ENCODE measurements around the gene CCNI2.

The CCNI2 gene

GRCh38 chr5:132758451-132758850 is 11.2 kb downstream of the CCNI2 start:
- Histone ChIP-seq H3F3A (ENCODE audit: low read depth) (no peaks in the 10 kb centered on the region), H3K4me2 (ENCODE audit: low read depth, low read length, poor library complexity, severe bottlenecking) (no peak overlapping the region), H3K9me2 (replicated peaks; ENCODE audit: low read depth, low read length) (no peaks in the 10 kb centered on the region), H3K4me3 (ENCODE audit: low read length, poor library complexity, severe bottlenecking) (no peak overlapping the region), H3K27me3 (ENCODE audit: insufficient read depth, low read length, poor library complexity, severe bottlenecking) (no peaks in the 10 kb centered on the region), H2AFZ (ENCODE audit: low read length) (no peak overlapping the region), H3K4me1 (ENCODE audit: insufficient read depth, low read length, poor library complexity, severe bottlenecking) (peaks cover 11% of the 10 kb centered on the region), H3K79me2 (ENCODE audit: insufficient read depth, low read length) (no peaks in the 10 kb centered on the region), H3K9me3 (ENCODE audit: insufficient read depth, low read depth, low read length) (no peaks in the 10 kb centered on the region), H3K36me3 (ENCODE audit: insufficient read depth, low read length) (no peaks in the 10 kb centered on the region; the same call in 1 of the 2 replicates), H3K9ac (ENCODE audit: low read depth, low read length, poor library complexity, severe bottlenecking) (no peak overlapping the region), H4K20me1 (ENCODE audit: insufficient read depth, low read length, poor library complexity, severe bottlenecking) (no peaks in the 10 kb centered on the region)
- TF ChIP-seq CTCF (conservative IDR thresholded peaks at IDR 0.05; ENCODE audit: low read length) (no peak), EZH2phosphoT487 (IDR thresholded peaks at IDR 0.05; ENCODE audit: borderline replicate concordance) (no peak)

GRCh38 chr5:132759114-132760048 is 12.2 kb downstream of the CCNI2 start:
- Histone ChIP-seq H3K4me2 (ENCODE audit: low read depth, low read length, poor library complexity, severe bottlenecking) (no peak overlapping the region), H3K27me3 (ENCODE audit: insufficient read depth, low read length, poor library complexity, severe bottlenecking) (no peaks in the 10 kb centered on the region), H3K4me1 (ENCODE audit: insufficient read depth, low read length, poor library complexity, severe bottlenecking) (peaks cover 11% of the 10 kb centered on the region), H3K9ac (ENCODE audit: low read depth, low read length, poor library complexity, severe bottlenecking) (no peak overlapping the region), H4K20me1 (ENCODE audit: insufficient read depth, low read length, poor library complexity, severe bottlenecking) (no peaks in the 10 kb centered on the region), H3K9me2 (replicated peaks; ENCODE audit: low read depth, low read length) (no peaks in the 10 kb centered on the region), H3K79me2 (ENCODE audit: insufficient read depth, low read length) (no peaks in the 10 kb centered on the region), H3K4me3 (ENCODE audit: low read length, poor library complexity, severe bottlenecking) (no peak overlapping the region), H3F3A (ENCODE audit: low read depth) (no peaks in the 10 kb centered on the region), H3K9me3 (ENCODE audit: insufficient read depth, low read depth, low read length) (no peaks in the 10 kb centered on the region), H3K36me3 (ENCODE audit: insufficient read depth, low read length) (no peaks in the 10 kb centered on the region; the same call in 1 of the 2 replicates), H2AFZ (ENCODE audit: low read length) (no peak overlapping the region)
- TF ChIP-seq CTCF (conservative IDR thresholded peaks at IDR 0.05; ENCODE audit: low read length) (no peak), EZH2phosphoT487 (IDR thresholded peaks at IDR 0.05; ENCODE audit: borderline replicate concordance) (no peak)

GRCh38 chr5:132760049-132760420 is 12.8 kb downstream of the CCNI2 start:
- Histone ChIP-seq H3K27me3 (ENCODE audit: insufficient read depth, low read length, poor library complexity, severe bottlenecking) (no peaks in the 10 kb centered on the region), H3K9ac (ENCODE audit: low read depth, low read length, poor library complexity, severe bottlenecking) (no peak overlapping the region), H3K36me3 (ENCODE audit: insufficient read depth, low read length) (no peaks in the 10 kb centered on the region; the same call in 1 of the 2 replicates), H3K4me1 (ENCODE audit: insufficient read depth, low read length, poor library complexity, severe bottlenecking) (peaks cover 7% of the 10 kb centered on the region), H3K4me3 (ENCODE audit: low read length, poor library complexity, severe bottlenecking) (no peak overlapping the region), H4K20me1 (ENCODE audit: insufficient read depth, low read length, poor library complexity, severe bottlenecking) (no peaks in the 10 kb centered on the region), H3K79me2 (ENCODE audit: insufficient read depth, low read length) (no peaks in the 10 kb centered on the region), H3F3A (ENCODE audit: low read depth) (no peaks in the 10 kb centered on the region), H2AFZ (ENCODE audit: low read length) (no peak overlapping the region), H3K9me3 (ENCODE audit: insufficient read depth, low read depth, low read length) (no peaks in the 10 kb centered on the region), H3K9me2 (replicated peaks; ENCODE audit: low read depth, low read length) (no peaks in the 10 kb centered on the region), H3K4me2 (ENCODE audit: low read depth, low read length, poor library complexity, severe bottlenecking) (no peak overlapping the region)
- TF ChIP-seq EZH2phosphoT487 (IDR thresholded peaks at IDR 0.05; ENCODE audit: borderline replicate concordance) (no peak), CTCF (conservative IDR thresholded peaks at IDR 0.05; ENCODE audit: low read length) (no peak)
